Omental fat pad (tissue), 4 donors: ENCODE results near the gene MOGAT3. TPM values are rescaled to one million over a fixed set of nuclear protein-coding genes. Genes with fewer than 3 reads are reported as not detected.

Experiments used
- ATAC-seq: fragments of 150-250 bp; one replicate; pipeline ENCODE4 v1.9.1; 2016; ENCODE audit warnings: mild to moderate bottlenecking, moderate library complexity; ENCODE audit not compliant: low FRiP score
- DNase-seq: peaks from one replicate; pipeline ENCODE4 v3.0.0-alpha.2; 2019; ENCODE audit warnings: low spot score
- CTCF ChIP-seq, 3 donors: fragments of 450-650 bp; IDR thresholded peaks; one replicate each; pipeline ENCODE4 v1.5.1; 2016 to 2017; ENCODE audit warnings: antibody characterized with exemption in 3 of 3, mild to moderate bottlenecking in 3 of 3, moderate library complexity in 2 of 3
- total RNA-seq, 4 donors: library from RNA; depleted of rRNA; stranded (reverse); fragments of >200 nt; gene quantifications; one replicate each; pipeline ENCODE4 v1.1.0, GENCODE V29; 2016

The MOGAT3 gene
- total RNA-seq, result not detected

- TF ChIP-seq CTCF (IDR thresholded peaks at IDR 0.05), result no peak
- no peak for ATAC-seq
- no peak for DNase-seq
Observed at GRCh38 chr7:101200862-101201599, at the start of gene MOGAT3. Gene MOGAT3 (minus strand): TSS chr7:101201036. CDS start chr7:101200854, 182 bp downstream.

GRCh38 chr7:101250324-101250723 is 49.5 kb upstream of the MOGAT3 start:
- DNase-seq, result no peak
- ATAC-seq, result no peak
- TF ChIP-seq CTCF (IDR thresholded peaks at IDR 0.05), result no peak

GRCh38 chr7:101248276-101248675 is 47.4 kb upstream of the MOGAT3 start:
- DNase-seq (no peak), ATAC-seq (no peak)
- TF ChIP-seq CTCF (IDR thresholded peaks at IDR 0.05), result no peak

- DNase-seq (no peak), ATAC-seq (no peak)
- no peak for TF ChIP-seq CTCF (IDR thresholded peaks at IDR 0.05)
Observed at GRCh38 chr7:101245147-101245668, 44.4 kb upstream of the MOGAT3 start.

GRCh38 chr7:101244375-101245146 is 43.7 kb upstream of the MOGAT3 start, which contains the start of gene FIS1:
Gene FIS1 (minus strand): TSS chr7:101245081. CDS start chr7:101245004, 77 bp downstream.
- DNase-seq (peak; percentile 67), ATAC-seq (peak; percentile 89)
- peak in 2 of 3 donors; percentile 33 to 79 for TF ChIP-seq CTCF (IDR thresholded peaks at IDR 0.05)

- ATAC-seq, result no peak
- TF ChIP-seq CTCF (IDR thresholded peaks at IDR 0.05), result no peak
- DNase-seq, result no peak
Observed at GRCh38 chr7:101243646-101244374, 43.0 kb upstream of the MOGAT3 start.
